Suppressor macrophage treated with lipopolysaccharide for 4 hours (primary cell): ENCODE measurements around the gene LONRF3.
"Not testable (repeated sequence)": the region's sequence is repeated elsewhere in the genome, so short reads cannot be mapped to it uniquely, and the experiment has no call there.

Source experiments
- DNase-seq: peaks from one replicate; pipeline ENCODE4 v3.0.0-alpha.2; 2020

The LONRF3 gene

DNA sequence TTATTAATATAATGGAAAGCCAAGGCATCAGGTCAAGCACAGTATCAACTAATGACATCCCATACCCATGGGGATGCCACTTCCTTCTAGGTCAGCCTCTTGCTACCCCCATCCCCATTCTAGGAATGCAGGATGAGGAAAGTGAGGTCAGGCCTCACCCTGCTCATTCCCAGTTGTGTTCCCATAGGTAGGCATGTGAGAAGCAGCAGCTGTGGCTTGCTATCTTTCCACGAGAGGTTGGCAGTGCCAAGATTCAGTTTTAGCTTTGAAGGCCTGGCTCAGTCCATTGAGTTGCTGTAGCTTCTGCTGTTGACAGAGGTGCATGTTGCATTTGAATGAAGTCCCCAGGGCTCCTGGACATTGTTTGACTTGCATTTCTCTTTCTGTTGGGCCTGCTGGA lies 15.5 kb downstream of the LONRF3 start:
- no peak for DNase-seq

DNA sequence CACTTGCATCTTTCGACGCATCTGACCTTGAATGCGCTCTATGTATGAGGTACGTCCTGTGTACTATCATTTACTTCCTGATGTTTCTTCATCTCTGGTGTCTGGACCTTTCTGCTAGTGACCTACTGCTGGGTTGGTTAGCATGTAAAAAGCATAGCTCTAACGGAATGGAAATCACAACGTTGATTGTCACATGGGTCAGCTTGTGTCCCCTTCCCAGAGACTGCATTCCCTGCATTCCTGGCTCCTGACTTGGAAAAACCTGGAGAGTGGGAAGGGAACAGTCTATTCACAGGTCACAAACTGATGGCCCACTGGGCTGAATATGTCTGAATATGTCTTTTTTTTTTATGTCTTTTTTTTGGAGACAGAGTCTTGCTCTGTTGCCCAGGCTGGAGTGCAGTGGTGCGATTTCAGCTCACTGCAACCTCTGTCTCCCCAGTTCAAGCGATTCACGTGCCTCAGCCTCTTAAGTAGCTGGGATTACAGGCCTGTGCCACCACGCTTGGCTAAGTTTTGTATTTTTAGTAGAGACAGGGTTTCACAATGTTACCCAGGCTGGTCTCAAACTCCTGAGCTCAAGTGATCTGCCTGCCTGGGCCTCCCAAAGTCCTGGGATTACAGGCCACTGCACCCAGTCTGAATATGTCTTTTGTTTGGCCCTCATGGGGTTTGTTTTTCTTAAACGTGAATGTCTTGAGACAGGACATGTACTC lies 16.3 kb downstream of the LONRF3 start:
- DNase-seq = no peak

DNA sequence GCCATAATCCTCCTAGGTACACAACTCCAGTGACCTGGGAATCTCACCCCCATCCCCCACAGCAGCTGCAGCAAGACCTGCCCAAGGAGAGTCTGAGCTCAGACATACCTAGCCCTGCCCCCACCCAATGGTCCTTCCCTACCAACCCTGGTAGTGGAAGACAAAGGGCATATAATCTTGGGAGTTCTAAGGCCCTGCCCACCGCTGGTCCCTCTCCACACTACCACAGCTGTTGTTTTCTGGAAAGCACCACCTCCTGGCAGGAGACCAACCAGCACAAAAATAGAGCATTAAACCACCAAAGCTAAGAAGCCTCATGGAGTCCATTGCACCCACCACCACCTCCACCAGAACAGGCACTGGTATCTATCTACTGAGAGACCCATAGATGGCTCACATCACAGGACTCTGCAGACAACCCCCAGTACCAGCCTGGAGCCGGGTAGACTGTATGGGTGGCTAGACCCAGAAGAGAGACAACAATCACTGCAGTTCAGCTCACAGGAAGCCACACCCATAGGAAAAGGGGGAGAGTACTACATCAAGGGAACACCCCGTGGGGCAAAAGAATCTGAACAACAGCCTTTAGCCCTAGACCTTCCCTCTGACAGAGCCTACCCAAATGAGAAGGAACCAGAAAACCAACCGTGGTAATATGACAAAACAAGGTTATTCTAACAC lies 18.2 kb downstream of the LONRF3 start:
- not testable (repeated sequence) for DNase-seq

DNA sequence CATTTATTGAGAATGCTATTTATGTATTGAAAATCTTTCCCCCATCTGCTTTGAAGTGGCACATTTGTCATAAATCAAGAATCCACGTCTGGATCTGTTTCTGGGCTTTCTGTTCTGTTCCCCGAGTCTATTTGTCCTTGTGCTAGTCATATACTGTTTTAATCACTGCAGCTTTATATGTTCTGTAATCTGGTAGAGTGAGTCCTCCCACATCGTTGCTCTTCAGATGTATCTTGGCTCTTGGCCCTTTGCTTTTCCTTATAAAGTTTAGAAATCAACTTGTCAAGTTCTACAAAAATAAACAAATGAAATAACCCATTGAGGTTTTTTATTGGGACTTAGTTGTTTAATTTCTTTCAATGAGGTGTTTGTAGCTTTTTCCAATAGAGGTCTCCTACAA lies 29.0 kb downstream of the LONRF3 start:
- no peak for DNase-seq

DNA sequence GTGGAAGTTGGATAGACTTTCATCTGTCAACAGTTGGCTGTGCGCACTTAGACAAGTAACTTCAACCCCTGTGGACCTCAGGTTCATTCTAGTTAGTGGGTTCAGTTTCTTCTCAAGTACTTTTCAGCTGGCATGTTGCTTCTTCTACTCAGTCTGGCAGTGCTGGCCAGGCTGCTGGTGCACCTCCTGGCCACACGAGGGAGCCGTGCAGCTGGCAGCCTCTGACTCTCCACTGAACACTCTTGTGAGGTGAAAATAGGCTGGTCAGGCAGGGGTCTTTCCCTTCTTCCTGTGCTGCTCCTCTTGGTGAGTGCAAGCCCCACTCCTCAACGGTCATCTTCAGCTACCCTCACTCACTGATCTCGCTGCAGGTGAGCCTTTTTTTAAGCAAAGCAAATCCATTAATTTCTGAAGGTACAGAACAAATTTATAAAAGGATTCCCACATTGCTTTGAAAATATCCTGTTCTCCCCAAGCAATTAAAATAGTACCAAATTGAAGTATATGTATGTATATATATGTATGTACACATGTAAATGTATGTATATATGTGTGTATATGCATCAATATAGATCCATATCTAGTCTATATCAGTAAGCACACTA lies 30.6 kb downstream of the LONRF3 start:
- peak; percentile 47 for DNase-seq

DNA sequence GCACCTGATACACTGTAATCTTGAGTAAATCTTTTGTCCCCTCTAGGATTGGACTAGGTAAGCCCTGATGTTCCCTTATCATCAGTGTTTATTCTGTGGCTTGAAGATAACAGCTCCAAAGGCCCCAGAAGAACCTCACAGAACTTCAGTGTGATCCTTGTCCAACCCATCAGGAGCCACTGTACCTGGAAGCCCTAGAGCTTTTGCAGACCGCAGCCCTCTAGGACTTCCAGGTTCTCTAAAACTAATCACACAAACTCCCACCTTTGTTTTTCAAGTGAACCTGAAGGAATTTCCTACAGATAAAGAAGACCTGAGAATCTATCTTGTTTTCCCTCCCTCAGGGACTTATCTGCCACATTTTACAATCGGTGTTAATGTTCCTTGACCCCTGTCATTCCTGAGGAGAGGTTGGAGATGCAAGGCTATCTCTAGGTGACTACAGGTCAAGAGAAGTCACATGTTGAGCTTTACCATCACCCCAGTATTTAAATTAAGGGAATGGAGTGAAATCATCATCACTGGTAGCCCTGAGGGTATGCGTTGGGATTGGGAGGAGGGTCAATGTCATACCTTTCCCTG lies 32.9 kb downstream of the LONRF3 start:
- DNase-seq = no peak

DNA sequence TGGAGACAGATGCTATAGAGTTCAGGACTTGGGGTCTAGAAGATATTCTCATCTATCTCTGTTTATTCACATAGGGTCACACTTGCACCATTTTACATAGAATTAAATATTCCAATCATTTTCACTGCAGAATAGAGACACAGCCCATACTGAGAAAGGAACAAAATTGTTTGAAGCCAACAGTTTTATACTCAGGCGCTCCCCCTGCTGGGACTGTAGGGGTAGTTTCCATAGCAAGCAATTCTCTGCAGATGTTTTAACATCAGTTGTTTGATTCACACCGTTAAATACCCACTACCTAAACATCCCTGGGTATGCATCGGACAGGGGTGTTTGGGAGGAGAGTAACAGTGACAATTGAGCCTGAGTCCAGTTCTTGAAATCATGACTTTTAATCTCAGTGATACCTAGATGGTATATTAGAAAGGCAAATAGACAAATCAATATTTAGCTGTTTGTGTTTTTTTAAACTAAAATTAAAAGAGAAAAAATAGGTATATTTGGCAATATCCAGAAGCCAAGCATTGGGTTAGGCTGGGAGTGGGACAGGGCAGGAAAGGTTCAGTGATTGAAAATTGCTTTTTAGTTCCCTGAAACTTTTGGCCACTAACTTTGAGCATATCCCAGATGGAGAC lies 33.8 kb downstream of the LONRF3 start:
- peak; percentile 39 for DNase-seq

DNA sequence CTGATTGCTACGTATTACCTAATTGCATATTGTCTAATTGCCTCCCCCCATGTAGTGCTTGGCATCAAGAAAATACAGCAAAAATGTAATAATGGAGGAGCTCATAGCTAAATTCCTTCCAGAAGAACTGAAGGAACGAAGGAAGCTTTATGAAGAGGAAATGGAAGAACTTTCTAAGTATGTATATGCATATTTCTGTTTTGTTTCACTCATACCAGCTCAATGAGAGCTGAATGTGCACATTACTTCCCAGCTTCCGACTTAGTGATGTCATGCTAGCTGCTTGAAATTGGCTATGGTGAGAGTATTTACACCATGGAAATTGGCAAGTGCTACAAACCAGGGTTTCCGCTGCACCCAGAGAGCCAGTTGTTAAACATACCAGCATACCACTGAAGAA lies 34.7 kb downstream of the LONRF3 start:
- no peak for DNase-seq

DNA sequence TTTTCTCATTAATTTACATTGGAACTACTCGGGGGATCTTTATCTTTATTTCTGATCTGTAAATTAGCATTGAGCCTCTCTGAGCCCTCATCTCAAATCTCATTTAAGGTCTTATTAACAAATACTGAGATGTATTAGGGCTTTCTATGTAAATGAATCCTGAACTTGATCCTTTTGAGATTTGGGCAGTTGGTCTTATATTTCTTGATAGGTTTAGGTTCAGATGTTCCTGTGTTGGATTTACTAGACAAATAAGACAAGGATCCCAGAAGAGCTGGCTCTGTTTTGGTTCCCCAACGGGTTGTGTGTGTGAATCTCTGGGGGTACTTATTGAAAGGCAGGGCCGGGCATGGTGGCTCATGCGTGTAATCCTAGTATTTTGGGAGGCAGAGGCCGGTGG lies 36.1 kb downstream of the LONRF3 start:
- DNase-seq = no peak

DNA sequence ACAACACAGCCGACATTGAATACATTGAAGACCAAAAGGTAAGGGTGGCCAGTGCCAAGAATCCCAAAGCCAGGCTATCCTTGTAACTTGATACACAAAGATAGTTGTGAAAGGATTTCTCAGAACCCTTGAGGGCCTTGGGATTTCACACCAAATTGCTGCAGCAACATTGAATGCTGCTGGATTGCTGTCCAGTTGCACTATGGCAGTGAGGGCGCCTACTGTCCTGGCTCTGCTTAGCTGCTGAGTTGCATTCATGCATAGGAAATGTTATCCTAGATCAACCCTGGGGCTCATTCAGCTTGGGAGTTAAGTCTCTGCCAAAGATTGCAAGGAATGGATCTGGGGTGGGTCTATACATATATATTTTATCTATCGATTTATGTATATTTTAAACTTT lies 38.7 kb downstream of the LONRF3 start:
- no peak for DNase-seq

DNA sequence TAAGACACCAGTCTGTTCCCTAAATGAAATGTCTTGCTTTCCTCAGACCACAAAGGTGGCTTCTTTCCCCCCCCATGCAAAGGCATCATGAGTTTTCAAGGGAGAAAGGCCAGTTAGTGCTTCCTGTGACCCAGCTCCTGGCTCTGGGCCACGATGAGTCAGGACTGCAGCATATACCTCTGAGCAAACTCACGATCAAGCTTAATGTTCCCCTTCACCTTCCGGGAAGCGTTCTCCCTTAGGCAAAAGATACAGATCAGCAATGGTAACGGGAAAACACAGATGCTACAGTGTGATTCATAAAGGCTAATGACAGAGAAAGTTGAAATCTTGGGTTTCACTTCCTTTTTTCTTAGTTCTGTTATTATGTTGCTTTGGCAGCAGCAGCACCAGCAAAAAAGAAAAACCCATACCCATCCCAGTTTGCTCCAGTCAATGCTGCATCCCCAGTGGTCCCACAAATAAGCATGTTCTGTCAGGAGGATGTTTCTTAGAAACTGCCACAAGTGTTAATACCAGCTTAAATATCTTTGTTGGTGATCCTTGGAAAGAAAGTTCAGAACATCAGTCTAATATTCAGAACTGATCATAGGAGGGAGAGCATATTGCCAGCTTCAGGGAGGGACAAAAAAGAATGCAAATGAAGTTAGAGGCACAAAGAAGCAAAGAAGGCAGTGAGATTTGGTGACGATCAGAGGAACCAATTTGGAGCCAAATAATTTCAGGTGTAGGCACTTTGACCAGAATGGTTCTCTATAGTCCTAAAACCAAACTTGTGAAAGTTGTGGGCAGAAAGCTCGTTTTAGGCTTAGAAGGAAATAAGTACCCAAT lies 41.2 kb downstream of the LONRF3 start:
- DNase-seq = peak; percentile 93

DNA sequence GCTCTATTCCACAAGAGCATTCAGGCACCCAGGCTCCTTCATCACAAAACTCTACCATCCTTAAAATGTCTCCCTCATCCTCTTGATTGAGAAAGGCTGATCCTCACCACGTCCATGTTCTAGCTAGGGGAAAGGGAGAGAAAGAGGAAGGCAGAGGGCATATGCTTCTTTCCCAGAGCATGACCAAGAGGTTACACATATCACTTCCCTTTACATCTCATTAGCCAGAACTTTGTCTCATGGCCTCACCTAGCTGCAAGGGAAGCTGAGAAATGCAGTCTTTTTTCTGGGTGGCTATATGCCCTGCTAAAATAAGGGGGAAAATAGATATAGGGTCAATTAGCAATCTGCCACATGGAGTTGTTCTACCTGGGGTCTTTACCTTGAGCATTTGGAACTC lies 42.7 kb downstream of the LONRF3 start:
- peak; percentile 58 for DNase-seq

DNA sequence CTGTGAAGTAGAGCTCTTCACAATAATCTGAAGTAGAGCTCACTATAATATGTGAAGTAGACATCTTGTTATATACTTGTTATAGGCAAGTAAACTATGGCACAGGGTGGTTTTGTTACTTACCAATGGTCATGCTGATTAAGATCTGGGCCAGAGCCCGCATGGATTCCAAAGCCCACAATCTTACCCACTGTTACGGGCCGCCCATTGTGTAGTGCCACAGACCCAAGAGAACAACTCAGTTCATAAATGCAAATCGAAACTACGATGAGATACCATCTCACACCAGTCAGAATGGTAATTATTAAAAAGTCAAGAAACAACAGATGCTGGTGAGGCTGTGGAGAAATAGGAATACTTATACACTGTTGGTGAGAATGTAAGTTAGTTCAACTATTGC lies 51.5 kb downstream of the LONRF3 start:
- no peak for DNase-seq

DNA sequence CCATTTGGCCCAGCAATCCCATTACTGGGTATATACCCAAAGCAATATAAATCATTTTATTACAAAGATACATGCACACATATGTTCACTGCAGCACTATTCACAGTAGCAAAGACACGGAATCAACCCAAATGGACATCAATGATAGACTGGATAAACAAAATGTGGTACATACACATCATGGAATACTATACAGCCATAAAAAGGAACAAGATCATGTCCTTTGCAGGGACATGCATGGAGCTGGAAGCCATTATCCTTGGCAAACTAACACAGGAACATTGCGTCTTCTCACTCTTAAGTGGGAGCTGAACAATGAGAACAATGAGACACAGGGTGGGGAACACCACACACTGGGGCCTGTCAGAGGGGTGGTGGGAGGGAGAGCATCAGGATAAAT lies 51.9 kb downstream of the LONRF3 start:
- not testable (repeated sequence) for DNase-seq

DNA sequence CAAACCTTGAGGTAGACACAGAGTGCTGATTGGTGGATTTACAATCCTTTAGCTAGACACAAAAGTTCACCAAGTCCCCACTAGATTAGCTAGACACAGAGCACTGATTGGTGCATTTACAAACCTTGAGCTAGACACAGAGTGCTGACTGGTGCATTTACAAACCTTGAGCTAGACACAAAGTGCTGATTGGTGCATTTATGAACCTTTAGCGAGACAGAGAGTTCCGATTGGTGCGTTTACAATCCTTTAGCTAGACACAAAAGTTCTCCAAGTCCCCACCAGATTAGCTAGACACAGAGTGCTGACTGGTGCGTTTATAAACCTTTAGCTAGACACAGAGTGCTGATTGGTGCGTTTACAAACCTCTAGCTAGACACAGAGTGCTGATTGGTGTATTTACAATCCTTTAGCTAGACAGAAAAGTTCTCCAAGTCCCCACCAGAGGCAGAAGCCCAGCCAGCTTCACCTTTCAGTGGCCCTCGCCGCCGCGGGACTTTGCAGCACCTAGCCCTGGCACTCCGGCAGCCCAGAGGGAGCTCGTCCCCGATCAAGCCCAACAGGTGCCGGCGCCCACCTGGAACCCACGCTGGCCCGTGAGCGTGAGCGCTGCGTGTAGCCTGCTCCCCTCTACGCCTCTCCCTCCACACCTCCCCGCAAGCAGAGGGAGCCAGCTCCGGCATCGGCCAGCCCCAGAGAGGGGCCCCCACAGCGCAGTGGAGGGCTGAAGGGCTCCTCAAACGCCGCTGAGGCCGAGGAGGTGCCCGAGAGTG lies 53.7 kb downstream of the LONRF3 start:
- DNase-seq = not testable (repeated sequence)

DNA sequence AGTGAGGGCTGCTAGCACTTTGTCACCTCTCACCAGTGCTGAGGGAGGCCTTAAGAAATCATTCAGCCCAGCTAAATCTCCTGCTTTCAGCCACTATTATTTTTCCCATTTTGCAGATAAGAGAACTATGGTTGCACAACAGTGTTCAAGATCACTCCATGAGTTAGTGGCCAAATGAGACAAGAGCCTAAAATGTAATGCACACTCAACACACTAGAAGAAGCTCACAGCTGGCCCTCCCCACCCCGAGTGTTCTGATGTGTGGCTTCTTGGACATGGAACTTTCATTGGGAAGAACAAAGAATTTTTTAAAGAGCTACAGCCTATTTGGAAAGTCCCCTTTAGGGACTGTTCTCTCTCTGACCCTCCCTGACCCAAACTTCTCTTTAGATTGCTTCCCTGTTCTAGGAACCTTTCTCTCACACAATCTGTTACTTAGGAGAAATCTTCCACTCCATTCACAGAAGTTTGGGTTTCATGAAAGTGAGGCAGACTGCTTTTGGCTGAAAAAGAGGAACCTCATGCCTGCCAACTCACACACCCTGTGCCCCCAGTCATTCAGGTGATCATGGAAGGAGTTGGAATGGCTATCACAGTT lies 54.4 kb downstream of the LONRF3 start:
- peak; percentile 35 for DNase-seq

DNA sequence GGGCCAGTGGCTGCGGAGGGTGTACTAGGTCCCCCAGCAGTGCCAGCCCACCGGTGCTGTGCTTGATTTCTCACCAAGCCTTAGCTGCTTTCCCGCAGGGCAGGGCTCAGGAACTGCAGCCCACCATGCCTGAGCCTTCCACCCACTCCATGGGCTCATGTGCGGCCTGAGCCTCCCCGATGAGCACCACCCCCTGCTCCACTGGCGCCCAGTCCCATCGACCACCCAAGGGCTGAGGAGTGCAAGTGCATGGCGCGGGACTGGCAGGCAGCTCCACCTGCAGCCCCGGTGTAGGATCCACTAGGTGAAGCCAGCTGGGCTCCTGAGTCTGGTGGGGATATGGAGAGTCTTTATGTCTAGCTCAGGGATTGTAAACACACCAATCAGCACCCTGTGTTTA lies 55.2 kb downstream of the LONRF3 start:
- not testable (repeated sequence) for DNase-seq

DNA sequence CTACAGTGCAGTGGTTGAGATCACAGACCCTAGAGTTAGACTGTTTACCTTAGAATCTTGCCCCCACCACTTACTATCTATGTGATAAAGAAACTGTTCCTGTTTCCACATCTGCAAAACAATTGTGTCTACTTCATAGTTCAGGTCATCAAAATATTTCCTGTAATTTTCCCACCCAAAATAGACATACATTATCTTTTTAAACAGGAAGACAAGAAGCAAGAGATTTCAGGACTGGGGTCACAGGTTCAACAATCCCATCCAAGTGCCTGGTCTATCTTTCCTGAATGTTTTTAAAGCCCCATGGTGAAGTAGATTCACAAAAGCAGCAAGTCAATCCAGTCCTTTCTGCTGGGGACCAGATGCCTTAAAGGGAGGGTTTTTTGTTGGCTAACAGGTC lies 56.6 kb downstream of the LONRF3 start:
- no peak for DNase-seq

DNA sequence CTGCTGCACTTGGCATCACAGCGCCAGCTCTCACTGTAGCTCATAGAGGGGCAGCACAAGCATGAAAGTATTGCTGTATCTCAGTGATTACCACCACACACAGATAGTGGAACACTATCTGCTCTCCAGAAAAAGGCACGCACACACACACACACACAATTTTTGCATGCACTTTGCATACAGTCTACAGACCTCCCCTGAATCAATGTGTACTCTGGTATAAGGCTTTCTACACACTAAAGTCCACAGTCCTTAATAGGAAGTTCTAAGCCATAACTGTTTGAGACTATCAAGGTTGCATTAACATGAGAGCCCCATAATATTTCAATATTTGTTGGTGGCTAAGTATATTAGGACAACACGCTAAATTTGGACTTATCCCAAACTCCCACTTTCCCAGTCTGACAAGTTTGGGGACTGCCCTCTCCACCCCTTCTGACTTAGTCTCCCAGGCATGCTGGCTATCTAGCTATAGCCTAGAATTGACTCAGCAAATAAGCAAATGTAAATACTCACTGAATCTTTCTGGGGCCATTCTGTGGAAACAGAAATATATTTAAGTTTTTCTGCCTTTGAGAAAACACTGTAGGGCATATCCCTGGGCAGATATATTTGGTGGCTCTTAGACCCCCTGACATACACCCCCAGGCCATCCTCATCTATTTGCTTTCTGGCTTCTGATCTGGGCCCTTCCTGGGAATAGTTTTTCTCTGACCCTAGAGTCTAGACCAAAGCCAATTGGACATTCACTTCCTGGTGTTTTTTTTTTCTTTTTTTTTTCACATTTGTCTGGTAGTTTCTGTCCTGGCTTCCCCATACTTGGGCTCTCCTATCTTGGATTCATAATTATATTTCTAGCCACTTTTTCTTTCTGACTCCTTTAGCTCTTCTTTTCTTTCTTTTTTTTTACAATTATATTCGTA lies 62.0 kb downstream of the LONRF3 start:
- no peak for DNase-seq

DNA sequence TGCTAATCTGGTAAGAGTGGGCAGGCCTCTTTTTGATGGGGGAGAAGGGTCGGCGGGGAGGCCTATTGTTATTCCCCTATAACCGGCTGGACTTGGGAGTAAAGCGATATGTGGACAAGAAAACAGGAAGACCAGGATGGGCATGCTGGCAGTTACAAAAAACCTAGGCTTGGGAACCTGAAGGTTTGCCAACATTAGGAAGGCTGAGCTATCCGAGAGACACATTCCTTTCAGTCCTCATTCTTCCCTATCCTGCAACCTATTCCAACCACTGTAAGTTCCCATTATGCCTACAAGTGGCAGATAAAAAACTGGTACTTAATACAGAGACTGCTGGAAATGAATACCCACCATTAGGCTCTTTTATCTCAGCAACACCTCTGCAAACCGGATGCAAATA lies 66.0 kb downstream of the LONRF3 start:
- DNase-seq = no peak
